UCSD-AML1 (cell line): ENCODE measurements around the gene PSMA6.
"Not testable (repeated sequence)": the region's sequence is repeated elsewhere in the genome, so short reads cannot be mapped to it uniquely, and the experiment has no call there.

ENCODE experiments used
- DNase-seq: peaks from one replicate; lab custom pipeline; 2025; ENCODE audit not compliant: unreplicated experiment; lab: John Stamatoyannopoulos, UW

PSMA6 gene

GRCh38 chr14:35284506-35284905 is 7.7 kb upstream of the PSMA6 start:
- no peak for DNase-seq

- DNase-seq, result peak; percentile 28
These were observed 6.8 kb upstream of the PSMA6 start for GRCh38 chr14:35285168-35286002.

GRCh38 chr14:35286003-35286600 is 6.1 kb upstream of the PSMA6 start:
- DNase-seq, result peak; percentile 16

GRCh38 chr14:35286707-35287106 is 5.5 kb upstream of the PSMA6 start:
- no peak for DNase-seq

- DNase-seq, result no peak
These were observed 4.7 kb upstream of the PSMA6 start for GRCh38 chr14:35287431-35288013.

GRCh38 chr14:35289623-35290022 is 2.6 kb upstream of the PSMA6 start:
- DNase-seq, result no peak

GRCh38 chr14:35292770-35293561 is 784 bp downstream of the PSMA6 start:
- DNase-seq, result no peak

DNA sequence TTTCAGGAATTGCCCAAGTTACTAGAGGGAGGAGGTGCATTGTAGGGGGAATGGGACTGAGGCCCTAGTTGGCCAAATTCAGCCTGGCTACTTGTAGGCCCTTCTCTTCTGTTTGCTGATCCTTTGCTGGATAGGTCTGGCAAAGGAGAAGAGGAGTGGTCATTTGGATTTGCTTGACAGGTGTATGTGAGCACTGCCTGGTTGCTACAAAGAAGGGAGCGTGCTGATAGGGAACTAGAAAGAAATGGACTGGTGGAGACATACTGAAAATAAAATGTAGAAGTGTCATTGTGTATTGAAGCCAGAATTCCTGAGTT is 3.6 kb downstream of the PSMA6 start:
- no peak for DNase-seq

DNA sequence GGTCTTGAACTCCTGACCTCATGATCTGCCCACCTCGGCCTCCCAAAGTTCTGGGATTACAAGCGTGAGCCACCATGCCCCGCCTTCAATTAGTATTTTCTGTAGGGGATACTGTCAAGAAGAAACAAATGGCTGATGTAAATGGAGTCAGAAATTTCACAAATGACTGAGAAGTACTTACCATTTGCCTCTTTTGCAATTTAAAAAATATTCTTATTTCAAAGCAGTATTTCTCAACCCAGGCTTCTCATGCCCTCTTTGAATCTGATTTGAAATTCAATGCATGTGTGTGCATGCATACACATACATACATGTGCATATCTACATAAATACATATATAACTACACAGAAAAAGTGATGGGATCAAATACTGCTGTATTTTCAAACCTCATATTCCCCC is 4.4 kb downstream of the PSMA6 start:
- DNase-seq, result no peak

DNA sequence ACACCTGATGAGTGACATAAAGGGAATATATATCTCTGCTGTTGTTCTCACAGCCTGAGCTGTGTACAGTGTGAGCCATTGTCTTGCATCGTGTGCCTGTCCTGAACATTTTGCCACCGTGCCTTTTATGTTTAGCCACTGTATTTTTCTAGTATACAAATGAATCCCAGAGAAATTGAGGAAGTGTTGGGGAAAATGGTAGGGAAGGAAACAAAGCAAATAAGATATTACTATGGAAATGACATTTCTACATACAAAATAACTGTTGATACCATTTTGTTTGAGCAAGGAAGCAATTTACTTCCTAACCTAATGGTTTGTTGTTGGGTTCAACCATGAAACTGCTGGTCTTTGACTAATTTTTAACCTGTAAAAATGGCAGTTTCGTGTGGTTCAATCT is 5.5 kb downstream of the PSMA6 start:
- DNase-seq, result no peak

DNA sequence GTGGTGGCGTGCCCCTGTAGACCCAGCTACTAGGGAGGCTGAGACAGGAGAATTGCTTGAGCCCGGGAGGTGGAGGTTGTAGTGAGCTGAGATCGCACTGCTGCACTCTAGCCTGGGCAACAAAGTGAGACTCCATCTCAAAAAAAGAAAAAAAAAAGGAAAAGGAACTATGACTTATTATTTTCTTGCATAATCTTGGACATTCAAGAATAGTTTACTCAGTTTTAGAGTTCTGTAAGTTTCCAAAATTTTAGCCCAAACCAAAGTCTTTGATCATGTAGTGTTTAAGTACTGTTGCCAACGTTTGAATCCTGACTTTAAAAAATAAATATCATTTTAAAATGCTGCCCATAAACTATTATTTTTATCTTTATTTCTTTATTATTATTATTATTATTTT is 6.2 kb downstream of the PSMA6 start:
- DNase-seq, result no peak

DNA sequence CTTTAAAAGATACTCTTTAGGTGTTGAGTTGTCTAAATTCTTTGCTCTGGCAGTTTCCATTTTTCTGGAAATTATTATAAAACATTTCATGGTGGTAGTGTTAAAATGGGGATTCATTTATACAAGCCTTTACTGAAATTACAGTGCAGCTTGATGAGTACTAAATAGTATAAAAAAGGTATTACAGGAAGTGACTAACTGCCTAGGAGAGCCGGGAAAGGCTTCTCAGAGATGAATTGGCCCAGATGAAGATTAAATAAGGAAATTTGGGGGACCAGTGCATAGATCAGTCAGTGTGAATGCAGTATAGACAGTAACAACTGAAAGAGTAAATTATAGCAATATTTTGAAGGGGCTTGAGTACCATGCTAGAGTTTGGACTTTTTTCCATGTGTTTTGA is 7.5 kb downstream of the PSMA6 start:
- no peak for DNase-seq

DNA sequence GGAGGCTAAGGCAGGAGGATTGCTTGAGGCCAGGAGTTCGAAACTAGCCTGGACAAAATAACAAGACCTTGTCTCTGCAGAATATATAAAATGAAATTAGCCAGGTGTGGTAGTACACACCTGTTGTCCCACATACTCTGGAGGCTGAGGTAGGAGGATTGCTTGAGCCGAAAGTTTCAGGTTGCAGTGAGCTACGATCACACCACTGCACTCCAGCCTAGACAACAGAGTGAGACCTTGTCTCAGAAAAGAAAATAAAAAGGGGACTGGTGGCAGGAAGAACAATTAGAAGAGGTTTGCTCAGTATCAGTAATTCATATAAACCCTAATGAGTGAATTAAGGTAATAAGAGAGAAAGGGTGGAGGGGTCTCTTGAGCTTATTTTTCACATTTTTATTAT is 8.0 kb downstream of the PSMA6 start:
- no peak for DNase-seq

- DNase-seq, result not testable (repeated sequence)
These were observed 9.2 kb downstream of the PSMA6 start for GRCh38 chr14:35301334-35301733.

DNA sequence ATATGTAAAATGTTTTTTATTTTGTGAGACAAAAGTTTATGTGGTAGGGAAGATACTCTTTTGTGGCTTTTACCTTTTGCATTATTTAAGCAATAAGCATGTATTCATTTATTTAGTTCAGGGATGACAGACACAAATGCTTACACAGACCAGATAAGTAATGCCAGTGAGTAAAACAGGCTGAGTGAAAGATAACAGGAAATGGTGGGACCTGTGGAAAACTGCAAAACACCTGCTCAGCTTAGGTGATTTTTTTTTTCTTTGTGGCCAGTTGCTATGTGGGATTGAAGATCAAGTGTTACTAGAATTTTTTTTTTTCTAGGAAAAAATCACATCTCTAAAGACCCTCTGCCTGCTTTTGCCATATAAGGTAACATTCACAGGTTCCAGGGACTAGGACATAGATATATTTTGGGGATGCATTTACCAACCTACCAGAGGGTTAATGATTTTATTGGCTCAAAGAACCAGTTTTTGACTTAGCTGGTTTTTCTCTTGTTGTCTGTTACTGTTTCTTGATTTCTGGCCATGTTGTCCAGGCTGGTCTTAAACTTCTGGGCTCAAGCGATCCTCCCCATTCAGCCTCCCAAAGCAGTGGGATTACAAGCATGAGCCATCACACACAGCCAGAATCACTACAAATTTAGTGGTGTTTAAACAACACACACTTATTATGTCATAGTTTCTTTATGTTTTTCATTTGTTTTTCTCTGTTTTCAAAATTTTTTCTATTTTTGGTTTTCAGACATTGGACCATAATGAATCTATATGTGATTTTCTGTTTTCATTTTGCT is 9.8 kb downstream of the PSMA6 start:
- no peak for DNase-seq

DNA sequence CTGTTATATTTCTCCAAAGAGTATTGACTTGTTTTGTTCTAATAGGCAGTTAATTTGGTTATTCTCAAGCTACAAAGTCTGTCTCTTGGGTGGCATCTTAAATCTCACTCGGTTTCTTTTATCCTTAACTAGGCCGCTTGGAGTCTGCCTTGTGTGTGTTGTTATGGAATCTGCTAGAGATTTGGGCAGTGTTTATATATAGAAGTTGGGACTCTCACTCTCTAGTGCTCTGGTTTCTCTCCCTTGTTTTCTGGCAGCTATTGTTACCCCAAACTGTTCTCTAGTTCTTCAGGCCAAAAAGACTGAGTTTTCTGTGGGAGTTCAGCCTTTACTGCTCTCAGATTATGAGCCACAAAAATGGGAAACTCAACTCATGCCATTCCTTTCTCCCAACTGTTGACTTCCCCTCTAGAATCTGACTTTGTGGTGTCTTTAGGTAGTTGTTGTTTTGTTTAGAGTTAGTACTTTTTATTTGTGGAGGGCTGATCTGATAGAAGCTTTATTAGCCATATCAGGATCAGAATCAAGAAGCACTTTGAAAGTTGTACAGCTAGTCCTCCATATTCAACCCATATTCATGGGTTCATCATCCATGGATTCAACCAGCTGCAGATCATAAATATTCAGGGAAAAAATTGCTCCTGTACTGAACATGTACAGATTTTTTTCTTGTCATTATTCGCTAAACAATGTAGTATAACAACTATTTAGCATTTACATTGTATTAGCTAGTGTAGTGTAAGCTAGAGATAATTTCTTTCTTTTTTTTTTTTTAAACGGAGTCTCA is 11.2 kb downstream of the PSMA6 start:
- no peak for DNase-seq

GRCh38 chr14:35304812-35305462 is 12.8 kb downstream of the PSMA6 start:
- no peak for DNase-seq

GRCh38 chr14:35305633-35306032 is 13.5 kb downstream of the PSMA6 start:
- DNase-seq, result no peak

- DNase-seq, result no peak
These were observed 13.9 kb downstream of the PSMA6 start for GRCh38 chr14:35306114-35306513.

DNA sequence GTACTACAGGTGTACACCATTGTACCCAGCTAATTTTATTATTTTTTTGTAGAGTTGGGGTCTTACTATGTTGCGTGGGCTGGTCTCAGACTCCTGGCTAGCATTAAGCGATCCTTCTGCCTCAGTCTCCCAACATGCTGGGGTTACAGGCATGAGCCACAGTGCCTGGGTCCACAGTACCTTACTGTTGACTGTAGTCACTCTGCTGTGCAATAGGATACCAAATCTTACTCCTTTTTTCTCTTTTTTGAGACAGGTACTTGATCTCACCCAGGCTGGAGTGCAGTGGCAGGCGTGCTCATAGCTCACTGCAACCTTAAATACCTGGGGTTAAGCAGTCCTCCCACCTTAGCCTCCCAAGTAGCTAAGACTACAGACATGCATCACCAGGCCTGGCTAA is 25.6 kb downstream of the PSMA6 start:
- no peak for DNase-seq
